ENCODE measurements around the gene NFAT5.
"Not testable (repeated sequence)": the region's sequence is repeated elsewhere in the genome, so short reads cannot be mapped to it uniquely, and the experiment has no call there.

Gene NFAT5

DNA sequence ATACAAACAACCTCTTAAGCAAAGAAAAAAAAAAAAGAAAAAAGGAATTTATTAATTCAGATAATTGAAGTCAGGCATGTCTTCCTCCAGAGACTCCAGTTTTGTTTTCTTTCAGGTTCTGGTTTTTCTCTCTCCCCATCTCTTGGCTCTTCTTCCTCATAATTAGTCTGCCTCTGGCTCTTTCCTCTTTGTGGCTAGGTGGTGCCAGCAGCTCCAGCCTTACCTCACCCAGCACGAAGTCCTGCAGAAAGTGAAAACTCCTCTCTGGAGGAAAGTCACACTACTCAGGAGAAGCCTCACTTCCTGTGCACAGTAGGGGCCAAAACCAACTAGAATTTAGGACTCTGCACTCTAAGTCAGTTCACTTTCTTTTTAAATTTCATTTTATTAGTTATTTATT, 10.3 kb upstream of the NFAT5 start:
- no peak for DNase-seq

GRCh38 chr16:69555867-69556266, 9.9 kb upstream of the NFAT5 start:
- no peak for DNase-seq

DNA sequence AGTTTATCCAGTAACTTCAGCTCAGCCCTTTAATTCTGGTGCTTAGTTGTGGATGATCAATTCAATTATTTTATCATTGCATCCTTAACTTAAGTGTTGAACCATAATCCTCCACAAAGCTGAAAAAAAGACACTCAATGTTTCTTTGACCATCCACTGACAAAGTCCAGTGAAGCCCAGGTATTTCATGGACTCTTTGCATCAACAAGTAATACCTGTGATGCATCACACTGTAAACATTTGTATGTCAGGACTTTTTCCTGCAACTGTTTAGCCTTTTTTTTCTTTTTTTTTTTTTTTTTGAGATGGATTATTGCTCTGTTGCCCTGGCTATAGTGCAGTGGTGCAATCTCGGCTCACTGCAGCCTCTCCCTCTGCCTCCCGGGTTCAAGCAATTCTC, 6.6 kb upstream of the NFAT5 start:
- no peak for DNase-seq

DNA sequence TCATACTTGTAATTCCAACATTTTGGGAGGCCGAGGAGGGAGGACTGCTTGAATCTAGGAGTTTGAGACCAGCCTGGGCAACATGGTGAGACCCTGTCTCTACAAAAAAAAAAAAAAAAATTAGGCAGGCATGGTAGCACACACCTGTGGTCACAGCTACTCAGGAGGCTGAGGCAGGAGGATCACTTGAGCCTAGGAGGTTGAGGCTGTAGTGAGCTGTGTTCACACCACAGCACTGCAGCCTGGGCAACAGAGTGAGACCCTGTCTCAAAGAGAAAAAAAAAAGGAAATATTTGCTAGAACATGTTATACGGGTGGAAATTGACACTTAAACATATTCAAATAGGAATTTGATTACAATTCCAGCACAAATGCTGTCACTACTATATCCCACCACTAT, 4.4 kb upstream of the NFAT5 start:
- DNase-seq, result not testable (repeated sequence)

- DNase-seq, result no peak
Measured at GRCh38 chr16:69561901-69562300, 3.9 kb upstream of the NFAT5 start.

DNA sequence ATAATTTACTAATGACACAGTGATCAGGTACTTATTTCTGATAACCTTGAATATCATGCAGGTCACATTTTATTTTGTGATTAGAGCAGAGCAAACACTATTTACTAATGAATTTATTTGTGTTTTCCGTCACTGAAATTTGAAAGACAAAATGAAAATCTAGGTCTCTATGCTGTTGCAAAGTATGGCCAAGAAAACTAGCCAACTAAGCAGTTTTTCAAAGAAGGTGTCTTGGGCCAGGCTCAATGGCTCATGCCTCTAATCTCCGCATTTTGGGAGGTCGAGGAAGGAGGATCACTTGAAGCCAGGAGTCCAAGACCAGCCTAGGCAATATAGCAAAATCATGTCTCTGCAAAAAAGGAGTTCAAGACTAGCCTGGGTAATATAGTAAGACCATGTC, 3.0 kb upstream of the NFAT5 start:
- no peak for DNase-seq

- DNase-seq, result peak in 4 of 56 donors; percentile 0 to 4 (median 2)
Measured at GRCh38 chr16:69563605-69564580, 1.9 kb upstream of the NFAT5 start.

GRCh38 chr16:69564845-69565670, 708 bp upstream of the NFAT5 start:
- DNase-seq, result no peak

DNA sequence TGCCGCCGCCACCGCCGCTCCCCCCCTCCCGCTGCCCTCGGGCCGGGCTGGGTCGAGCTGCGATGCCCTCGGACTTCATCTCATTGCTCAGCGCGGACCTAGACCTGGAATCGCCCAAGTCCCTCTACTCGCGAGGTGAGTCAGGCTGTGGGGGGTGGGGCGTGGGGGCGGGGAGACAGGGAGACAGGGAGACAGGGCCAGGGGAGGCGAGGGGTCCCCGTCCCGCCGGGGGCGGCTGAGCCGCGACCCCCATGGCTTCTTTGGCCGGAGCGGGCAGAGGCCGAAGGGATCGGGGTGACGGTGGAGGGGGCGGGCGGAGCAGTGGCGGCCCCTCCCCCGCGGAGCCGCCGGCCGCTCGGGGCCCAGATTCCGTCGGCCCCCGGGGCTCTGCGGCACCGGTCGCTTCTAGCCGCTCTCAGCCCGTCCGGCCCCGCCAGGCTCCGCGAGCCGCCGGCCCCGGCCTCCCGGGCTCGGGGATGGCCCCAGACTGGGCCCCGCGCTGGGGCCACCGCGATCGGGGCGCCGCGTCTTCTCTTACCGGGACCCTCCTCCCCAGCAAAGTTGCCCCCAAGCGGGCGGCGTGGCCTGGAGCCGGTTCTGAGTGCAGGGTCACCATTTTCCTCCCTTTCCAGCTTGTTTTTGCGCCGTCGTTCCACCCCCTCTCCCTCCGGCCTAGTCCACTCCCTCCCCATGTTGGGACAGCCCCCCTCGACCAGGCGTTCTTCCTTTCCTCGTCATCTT, 644 bp downstream of the NFAT5 start:
- DNase-seq, result peak in 46 of 56 donors; percentile 2 to 81 (median 56)

DNA sequence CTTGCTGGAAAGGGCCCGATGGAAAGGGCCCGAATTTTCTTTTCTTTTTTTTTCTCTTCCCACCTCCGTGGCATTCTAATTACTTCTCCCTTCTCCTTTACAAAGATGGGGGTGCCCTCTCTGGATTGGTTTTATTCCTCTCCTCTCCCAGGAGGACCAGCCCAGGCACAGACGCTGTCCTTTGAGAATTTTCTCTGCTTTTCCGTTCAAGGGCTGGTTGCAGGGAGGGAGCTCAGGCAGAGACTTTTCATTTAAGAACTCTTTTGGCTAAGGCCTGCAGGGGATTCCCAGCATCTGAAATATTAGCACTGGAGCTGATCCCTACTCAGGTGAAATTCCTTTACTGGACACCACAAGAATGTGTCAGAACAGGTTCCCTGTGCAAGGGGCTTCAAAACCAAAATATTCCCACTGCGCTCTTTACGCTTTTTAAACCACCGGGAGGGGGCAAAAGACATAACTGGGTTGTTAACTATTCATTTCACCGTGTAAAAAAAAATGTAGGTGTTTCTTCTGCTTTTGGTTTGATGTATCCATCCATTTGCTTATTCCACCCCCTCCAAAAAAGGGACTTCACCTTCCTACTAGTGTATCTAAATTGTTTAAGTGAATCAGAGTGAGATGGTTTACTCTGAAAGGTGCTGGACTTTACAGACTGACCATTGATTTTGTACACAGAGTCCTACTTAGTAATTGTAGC, 1.4 kb downstream of the NFAT5 start:
- DNase-seq, result peak in 20 of 56 donors; percentile 25 to 70 (median 47)

- no peak for DNase-seq
Measured at GRCh38 chr16:69568676-69569075, 2.9 kb downstream of the NFAT5 start.

DNA sequence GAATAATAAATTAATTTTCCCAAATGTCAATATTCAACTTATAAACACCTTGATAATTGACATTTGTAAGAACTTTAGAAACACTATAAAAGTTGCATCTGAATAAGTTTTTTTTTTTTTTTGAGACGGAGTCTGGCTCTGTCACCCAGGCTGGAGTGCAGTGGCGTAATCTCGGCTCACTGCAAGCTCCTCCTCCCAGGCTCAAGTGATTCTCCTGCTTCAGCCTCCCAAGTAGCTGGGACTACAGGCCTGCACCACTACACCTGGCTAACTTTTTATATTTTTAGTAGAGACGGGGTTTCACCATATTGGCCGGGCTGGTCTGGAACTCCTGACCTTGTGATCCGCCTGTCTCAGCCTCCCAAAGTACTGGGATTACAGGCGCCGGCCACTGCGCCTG, 13.0 kb downstream of the NFAT5 start:
- DNase-seq, result not testable (repeated sequence)

DNA sequence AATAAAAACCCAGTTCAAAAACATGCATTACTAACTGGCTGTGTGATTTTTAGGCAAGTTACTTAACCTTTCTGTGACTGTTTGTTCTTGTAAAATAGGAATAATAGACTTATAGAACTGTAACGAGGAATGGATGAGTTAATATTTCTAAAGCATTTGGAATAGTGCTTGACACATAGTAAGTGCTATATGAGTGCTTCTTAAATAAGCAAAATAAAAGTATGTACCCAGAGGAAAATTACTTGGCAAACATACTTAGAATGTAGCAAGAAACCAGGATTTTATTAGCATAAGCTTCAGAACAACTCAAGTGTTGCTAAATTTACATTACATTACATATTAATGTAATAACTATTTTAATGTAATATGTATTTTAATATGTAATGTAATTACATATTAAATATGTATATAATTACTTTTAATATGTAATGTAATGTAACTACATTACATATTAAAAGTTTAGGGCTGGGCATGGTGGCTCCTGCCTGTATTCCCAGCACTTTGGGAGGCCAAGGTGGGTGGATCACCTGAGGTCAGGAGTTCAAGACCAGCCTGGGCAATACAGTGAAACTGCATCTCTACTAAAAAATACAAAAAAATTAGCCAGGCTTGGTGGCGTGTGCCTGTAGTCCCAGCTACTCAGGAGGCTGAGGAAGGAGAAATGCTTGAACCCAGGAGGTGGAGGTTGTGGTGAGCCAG, 14.2 kb downstream of the NFAT5 start:
- DNase-seq, result no peak

DNA sequence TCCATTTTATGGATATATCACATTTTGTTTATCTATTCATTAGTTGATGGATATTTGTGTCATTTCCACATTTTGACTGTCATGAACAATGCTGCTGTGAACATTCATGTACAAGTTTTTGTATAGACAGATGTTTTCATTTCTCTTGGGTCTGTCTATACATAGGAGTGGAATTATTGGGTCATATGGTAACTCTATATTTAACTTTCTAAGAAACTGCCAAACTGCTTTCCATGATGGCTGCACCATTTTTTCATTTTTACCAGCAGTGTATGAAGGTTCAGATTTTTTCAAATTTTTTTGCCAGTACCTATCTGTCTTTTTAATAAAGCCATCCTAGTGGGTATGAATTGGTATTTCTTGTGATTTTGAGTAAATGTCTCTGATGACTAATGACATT, 15.5 kb downstream of the NFAT5 start:
- no peak for DNase-seq

DNA sequence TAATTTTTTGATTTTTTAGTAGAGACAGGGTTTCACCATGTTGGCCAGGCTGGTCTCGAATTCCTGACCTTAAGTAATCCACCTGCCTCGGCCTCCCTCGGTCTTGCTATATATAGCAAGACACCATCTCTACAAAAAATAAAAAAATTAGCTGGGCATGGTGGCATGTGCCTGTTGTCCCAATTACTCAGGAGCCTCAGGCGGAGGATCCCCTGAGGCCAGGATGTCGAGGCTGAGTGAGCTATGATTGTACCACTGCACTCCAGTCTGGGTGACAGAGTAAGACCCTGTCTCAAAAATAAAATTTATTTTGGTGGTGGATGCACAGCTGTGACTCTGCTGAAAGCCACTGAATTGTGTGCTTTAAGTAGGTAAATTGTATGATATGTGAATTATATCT, 18.7 kb downstream of the NFAT5 start:
- not testable (repeated sequence) for DNase-seq

DNA sequence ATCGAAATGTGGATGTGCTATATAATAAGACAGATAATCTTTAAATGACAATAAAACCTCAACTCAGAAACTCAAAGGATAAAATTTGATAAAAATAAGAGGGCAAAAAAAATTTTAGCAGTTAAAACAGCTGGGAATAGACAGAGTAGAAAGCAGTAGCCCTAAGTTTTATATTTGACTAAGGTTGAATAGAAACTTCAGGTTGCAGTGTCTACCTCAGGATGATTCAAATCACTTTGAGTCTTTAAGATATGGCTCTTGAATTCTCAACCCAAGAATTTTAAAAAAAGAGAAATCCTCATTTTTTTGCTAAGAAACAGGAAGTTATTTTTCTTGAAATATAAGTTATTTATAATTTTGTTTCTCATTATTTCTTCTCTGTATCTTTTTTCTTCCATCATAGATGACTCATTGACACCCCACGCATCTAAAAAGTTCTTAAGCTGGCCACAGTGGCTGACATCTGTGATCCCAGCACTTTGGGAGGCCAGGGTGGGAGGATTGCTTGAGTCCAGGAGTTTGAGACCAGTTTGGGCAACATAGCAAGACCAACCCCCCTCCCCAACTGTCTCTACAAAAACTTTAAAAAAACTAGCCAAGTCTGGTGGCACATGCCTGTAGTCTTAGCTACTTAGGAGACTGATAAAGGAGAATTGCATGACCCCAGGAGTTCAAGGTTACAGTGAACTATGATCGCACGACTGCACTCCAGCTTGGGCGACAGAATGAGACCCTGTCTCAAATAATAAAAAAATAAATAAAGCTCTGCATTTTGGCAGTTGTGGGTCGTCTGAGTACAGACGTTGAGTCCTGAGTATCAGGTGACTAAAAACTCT, 23.9 kb downstream of the NFAT5 start:
- DNase-seq, result no peak

DNA sequence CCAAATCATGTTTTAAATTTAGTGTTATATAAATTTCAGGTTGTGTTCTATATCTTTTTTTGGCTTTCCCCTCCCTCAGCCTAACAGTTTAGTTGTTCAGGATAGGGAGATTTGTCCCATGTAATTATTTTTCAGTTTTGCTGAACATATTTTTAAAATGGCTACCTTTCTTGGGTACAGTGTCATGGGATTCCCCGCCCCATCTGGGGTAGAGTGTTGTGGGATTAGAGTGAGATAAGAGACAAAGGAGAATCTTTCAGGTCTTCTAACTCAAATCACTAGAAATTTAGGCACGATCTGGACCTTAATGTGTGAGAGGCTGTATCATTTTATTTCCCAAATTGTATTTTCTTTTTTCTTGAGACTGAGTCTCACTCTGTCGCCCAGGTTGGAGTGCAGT, 24.8 kb downstream of the NFAT5 start:
- DNase-seq, result no peak

DNA sequence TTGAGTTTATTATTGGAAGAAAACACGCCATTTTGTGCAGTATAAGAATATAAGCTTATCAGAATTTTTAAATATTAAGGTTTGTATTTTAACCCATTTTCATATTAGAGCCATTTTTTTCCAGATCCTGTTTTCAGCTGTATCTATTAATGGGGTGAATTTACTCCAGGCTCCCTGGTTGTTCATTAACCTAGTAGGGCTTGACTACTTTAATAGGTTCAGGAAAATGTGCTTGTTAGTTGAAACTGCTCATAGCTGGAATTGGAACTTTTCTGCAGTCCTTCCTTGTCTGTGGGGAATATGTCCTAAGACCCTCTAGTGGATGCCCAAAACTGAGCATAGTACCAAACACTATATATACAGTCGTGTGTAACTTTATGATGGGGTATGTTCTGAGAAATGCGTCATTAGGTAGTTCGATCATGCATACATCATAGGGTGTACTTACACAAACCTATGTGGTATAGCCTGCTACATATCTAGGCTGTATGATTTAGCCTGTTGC, 28.0 kb downstream of the NFAT5 start:
- DNase-seq, result no peak
